GM12801 (cell line): ENCODE results near the gene GNA14.

Source experiments
- TF ChIP-seq, protein P1 (sequence below): IDR thresholded peaks from one replicate; pipeline ENCODE4 v1.5.1; 2011; ENCODE audit warnings: control low read depth; ENCODE audit not compliant: insufficient read length; ENCODE audit errors: extremely low read depth

GNA14 gene

DNA sequence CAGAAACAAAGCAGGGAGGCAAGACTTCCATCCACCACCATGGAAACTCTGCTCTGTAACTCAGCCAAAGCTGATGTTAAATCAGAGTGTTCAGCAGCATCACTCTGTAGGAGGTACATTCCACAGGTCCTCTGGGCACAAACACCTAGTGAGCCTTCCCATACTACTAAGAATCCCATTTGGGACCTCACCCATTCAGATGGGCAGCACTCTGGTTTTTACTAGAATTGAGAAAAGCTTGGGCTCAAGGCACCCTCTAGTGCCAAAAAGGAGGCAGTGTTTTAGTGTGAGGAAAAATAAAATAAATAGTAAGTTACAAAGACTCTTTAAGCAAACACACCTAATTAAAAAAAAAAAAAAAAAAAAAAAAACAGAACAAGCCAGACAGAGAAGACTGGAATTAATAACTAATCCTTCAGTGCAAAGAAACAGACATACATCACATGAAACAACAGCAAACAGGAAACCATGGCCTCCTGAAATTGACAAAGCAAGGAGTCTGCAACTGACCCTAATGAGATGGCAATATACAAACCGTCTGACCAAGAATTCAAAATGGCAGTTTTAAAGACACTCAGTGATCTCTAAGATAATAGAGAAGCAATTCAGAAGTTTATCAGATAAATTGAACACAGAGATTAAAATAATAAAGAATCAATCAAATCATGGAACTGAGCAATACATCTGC, 159.5 kb downstream of the GNA14 start:
- TF ChIP-seq, protein P1, sequence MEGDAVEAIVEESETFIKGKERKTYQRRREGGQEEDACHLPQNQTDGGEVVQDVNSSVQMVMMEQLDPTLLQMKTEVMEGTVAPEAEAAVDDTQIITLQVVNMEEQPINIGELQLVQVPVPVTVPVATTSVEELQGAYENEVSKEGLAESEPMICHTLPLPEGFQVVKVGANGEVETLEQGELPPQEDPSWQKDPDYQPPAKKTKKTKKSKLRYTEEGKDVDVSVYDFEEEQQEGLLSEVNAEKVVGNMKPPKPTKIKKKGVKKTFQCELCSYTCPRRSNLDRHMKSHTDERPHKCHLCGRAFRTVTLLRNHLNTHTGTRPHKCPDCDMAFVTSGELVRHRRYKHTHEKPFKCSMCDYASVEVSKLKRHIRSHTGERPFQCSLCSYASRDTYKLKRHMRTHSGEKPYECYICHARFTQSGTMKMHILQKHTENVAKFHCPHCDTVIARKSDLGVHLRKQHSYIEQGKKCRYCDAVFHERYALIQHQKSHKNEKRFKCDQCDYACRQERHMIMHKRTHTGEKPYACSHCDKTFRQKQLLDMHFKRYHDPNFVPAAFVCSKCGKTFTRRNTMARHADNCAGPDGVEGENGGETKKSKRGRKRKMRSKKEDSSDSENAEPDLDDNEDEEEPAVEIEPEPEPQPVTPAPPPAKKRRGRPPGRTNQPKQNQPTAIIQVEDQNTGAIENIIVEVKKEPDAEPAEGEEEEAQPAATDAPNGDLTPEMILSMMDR: no peak

DNA sequence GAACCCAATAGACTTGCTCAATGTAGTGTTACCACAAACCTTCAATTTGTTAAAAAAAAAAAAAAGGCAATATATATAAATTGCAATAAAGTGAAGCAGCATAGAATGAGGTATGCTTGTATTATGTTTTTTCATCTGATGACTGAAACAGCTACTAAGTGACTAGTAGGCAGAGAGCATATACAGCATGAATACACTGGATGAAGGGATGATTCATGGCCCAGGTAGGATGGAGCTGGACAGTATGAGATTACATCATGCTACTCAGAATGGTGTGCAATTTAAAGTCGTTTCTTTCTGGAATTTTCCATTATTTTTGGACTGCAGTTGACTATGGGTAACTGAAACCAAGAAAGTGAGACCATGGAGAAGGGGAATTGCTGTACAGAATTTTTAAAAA, 161.2 kb downstream of the GNA14 start:
- TF ChIP-seq, protein P1: no peak

DNA sequence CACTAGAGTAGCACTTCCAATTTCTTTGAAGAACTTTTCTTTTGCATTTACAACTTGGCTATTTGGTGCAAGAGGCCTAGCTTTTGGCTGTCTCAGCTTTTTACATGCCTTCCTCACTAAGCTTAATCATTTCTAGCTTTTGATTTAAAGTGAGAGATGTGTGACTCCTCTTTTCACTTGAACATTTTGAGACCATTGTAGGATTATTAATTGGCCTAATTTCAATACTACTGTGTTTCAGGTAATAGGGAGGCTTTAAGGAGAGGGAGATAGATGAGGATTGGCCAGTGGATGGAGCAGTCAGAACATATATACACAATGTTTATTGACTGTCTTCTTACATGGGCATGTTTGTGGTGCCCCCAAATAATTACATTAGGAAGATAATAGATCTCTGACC, 161.7 kb downstream of the GNA14 start:
- TF ChIP-seq, protein P1: no peak

DNA sequence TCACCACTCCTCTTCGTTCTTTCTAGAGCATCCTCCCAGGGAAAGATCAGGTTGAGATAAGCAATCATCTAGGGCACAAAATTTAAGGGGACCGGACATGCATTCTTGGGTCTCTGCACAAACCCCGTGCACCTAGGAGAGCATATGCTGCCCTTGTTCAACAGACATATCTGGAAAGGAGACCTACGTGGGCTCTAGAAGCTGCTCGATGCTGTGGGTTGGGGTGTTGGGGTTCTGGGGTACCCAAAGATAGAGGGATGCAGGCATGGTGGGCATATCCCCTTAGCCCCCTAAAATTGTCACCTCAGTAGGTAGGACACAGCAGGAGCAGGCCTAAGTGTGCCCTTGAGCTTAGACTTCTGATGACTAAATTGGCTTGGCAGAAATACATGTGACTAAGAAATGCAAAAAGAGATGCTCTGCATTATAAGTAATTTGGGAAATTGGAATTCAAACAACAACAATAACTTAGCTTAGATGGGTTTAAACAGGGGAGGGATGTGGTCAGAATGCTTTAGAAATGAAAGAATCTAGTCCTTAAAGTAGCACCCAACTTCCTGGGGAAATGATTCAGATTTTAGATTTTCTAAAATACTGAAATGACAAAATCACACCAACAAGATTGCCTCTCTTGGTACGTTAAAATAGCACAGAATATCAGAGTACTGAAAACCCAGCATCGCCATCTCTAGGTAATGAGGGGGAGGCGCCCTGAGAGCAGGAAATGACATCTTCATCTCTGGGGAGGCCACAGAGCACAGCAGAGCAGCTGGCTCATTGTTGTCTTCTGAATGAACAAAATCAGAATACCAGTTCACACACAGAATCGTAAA, 172.3 kb downstream of the GNA14 start:
- TF ChIP-seq, protein P1: no peak

DNA sequence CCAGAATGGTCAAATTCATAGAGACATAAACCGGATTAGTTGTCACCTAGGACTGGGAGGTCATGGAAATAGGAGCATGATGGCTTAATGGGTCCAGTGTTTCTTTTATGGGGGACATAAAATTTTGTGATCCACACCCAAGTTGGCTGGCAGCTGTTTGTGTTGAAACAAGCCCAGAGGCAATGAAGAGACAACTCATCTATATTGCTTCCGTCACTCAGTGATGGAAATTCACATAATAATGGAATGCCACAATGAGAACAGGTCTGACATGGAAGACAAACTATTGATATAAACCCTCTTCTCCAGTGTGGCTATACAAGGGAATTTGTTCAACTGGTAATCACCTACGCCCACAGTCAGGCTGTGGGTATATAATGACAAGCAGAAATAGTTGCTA, 173.2 kb downstream of the GNA14 start:
- TF ChIP-seq, protein P1: no peak

DNA sequence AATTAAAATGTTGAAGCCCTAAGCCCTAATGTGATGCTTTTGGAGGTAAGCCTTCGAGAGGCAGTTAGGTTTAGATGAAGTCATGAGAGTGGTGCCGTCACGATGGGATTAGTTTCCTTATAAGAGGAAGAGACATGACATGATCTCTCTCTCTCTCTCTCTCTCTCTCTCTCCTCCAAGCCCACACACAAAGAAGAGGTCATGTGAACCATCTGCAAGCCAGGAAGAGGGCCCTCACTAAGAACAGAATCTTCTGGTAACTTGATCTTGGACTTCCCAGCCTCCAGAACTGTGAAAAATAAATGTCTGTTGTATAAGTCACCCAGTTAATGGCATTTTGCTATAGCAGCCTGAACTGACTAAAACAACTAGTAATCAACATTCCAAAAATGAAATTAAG, 175.5 kb downstream of the GNA14 start:
- TF ChIP-seq, protein P1: no peak

DNA sequence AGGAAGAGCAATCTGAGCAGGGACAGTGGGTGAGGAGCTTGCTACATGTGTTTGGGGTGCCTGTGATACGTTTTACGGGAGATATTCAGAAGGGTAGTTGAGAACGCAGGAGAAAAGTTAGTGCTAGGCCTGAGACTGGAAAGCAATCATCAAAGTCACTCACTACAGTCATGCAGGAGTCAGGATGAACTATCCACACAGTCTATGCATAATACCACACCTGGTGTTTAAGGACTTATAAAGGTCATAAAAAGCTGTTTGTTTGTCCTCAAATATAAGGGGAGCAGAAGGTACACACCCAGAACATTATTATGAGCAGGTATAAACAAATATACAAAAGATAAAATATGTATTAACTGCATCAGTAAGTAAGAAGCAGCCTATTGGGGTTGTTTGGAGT, 176.6 kb downstream of the GNA14 start:
- TF ChIP-seq, protein P1: no peak
